Muscle of leg (tissue), 11 donors: Measurements from ENCODE around the gene PADI6. TPM values are rescaled to one million over a fixed set of nuclear protein-coding genes. Genes with fewer than 3 reads are reported as not detected.
"Not testable (repeated sequence)": the region's sequence is repeated elsewhere in the genome, so short reads cannot be mapped to it uniquely, and the experiment has no call there.

Experiments
- DNase-seq: peaks from one replicate; pipeline ENCODE4 v3.0.0; 2013
- H3K27ac ChIP-seq: one replicate; pipeline ENCODE4 v1.5.1; 2013; ENCODE audit warnings: mild to moderate bottlenecking, low read length, control low read depth
- H3K27me3 ChIP-seq: one replicate; pipeline ENCODE4 v1.6.1; 2013; ENCODE audit warnings: low read length; ENCODE audit not compliant: control insufficient read depth, insufficient read depth
- H3K36me3 ChIP-seq: one replicate; pipeline ENCODE4 v1.6.1; 2013; ENCODE audit warnings: low read length; ENCODE audit not compliant: control insufficient read depth, insufficient read depth
- H3K4me1 ChIP-seq: one replicate; pipeline ENCODE4 v1.6.1; 2013; ENCODE audit warnings: low read length; ENCODE audit not compliant: control insufficient read depth, insufficient read depth
- H3K4me3 ChIP-seq: one replicate; pipeline ENCODE4 v1.5.1; 2013; ENCODE audit warnings: low read length, control low read depth
- H3K9me3 ChIP-seq: replicated peaks from 2 replicates; pipeline ENCODE4 v1.6.1; 2013; ENCODE audit warnings: low read depth, low read length; ENCODE audit not compliant: control insufficient read depth
- WGBS: methylation state at CpG from one replicate; pipeline ENCODE4 v1.1.5; 2013; ENCODE audit warnings: missing lambda C conversion rate; ENCODE audit not compliant: insufficient coverage; 5-methylcytosine and 5-hydroxymethylcytosine counted together
- polyA plus RNA-seq, 8 donors: library from polyadenylated mRNA; unstranded; fragments of 120-200 nt; gene quantifications; one replicate each; pipeline versions ENCODE4 v1.2.1 to v1.2.3, GENCODE V29; 2013; ENCODE audit warnings: inconsistent platforms in 1 of 8, low replicate concordance in 1 of 8; ENCODE audit not compliant: insufficient read length in 8 of 8, insufficient read depth in 1 of 8
- total RNA-seq: library from RNA; stranded (reverse); fragments of 120-200 nt; gene quantifications from one replicate; pipeline ENCODE4 v1.2.4, GENCODE V29; 2013

Gene PADI6
- total and polyA plus RNA-seq, 9 donors, result not detected

- DNase-seq, result no peak
- peaks cover 3% of the 10 kb centered on the region for H3K36me3 ChIP-seq
- WGBS, result 48% methylated on average over 2 of the region's 3 CpGs
- no peaks in the 10 kb centered on the region for H3K9me3 ChIP-seq
- no peaks in the 10 kb centered on the region for H3K27me3 ChIP-seq
- H3K27ac ChIP-seq, result no peak overlapping the region
- no peak overlapping the region for H3K4me3 ChIP-seq
- no peaks in the 10 kb centered on the region for H3K4me1 ChIP-seq
Measured at GRCh38 chr1:17403081-17403480, 31.1 kb downstream of the PADI6 start.

GRCh38 chr1:17404034-17404684 lies 32.2 kb downstream of the PADI6 start:
- H3K4me3 ChIP-seq, result no peak overlapping the region
- no peak for DNase-seq
- no peaks in the 10 kb centered on the region for H3K27me3 ChIP-seq
- no peak overlapping the region for H3K27ac ChIP-seq
- 40% methylated on average over 10 of the region's 15 CpGs for WGBS
- H3K36me3 ChIP-seq, result peaks cover 12% of the 10 kb centered on the region
- H3K9me3 ChIP-seq, result no peaks in the 10 kb centered on the region
- H3K4me1 ChIP-seq, result no peaks in the 10 kb centered on the region

GRCh38 chr1:17404820-17405219 lies 32.8 kb downstream of the PADI6 start:
- no peaks in the 10 kb centered on the region for H3K27me3 ChIP-seq
- WGBS, result 93% methylated on average over 3 of the region's 6 CpGs

GRCh38 chr1:17405898-17406759 lies 34.1 kb downstream of the PADI6 start:
- Histone ChIP-seq H3K27me3 (no peaks in the 10 kb centered on the region), H3K27ac (no peak overlapping the region), H3K4me3 (no peak overlapping the region), H3K4me1 (peaks cover 2% of the 10 kb centered on the region), H3K36me3 (peaks cover 31% of the 10 kb centered on the region), H3K9me3 (no peaks in the 10 kb centered on the region)
- DNase-seq, result peak; percentile 53
- 39% methylated on average over 12 of the region's 15 CpGs for WGBS

More at GRCh38 chr1:17404820-17405219, 32.8 kb downstream of the PADI6 start:
- H3K36me3 ChIP-seq, result peaks cover 18% of the 10 kb centered on the region
- H3K27ac ChIP-seq, result no peak overlapping the region
- DNase-seq, result no peak
- no peak overlapping the region for H3K4me3 ChIP-seq
- H3K9me3 ChIP-seq, result no peaks in the 10 kb centered on the region
- peaks cover under 1% of the 10 kb centered on the region for H3K4me1 ChIP-seq

GRCh38 chr1:17406760-17407475 lies 34.9 kb downstream of the PADI6 start:
- not testable (repeated sequence) for H3K9me3 ChIP-seq, H3K4me1 ChIP-seq, DNase-seq, H3K27me3 ChIP-seq, H3K27ac ChIP-seq, H3K4me3 ChIP-seq
- peaks cover 39% of the 10 kb centered on the region for H3K36me3 ChIP-seq
- 67% methylated on average over 11 of the region's 16 CpGs for WGBS

GRCh38 chr1:17407786-17408514 lies 36.0 kb downstream of the PADI6 start:
- not testable (repeated sequence) for H3K4me1 ChIP-seq, H3K4me3 ChIP-seq, H3K9me3 ChIP-seq, H3K27ac ChIP-seq, DNase-seq, H3K27me3 ChIP-seq
- H3K36me3 ChIP-seq, result peaks cover 47% of the 10 kb centered on the region
- 92% methylated on average over 24 of the region's 30 CpGs for WGBS

- peak; percentile 26 for DNase-seq
- Histone ChIP-seq H3K36me3 (peaks cover 60% of the 10 kb centered on the region), H3K4me1 (peaks cover 2% of the 10 kb centered on the region), H3K4me3 (no peak overlapping the region), H3K27ac (no peak overlapping the region), H3K27me3 (no peaks in the 10 kb centered on the region), H3K9me3 (no peaks in the 10 kb centered on the region)
- WGBS, result 86% methylated on average over 10 of the region's 10 CpGs
Measured at GRCh38 chr1:17409391-17409811, 37.4 kb downstream of the PADI6 start.

- Histone ChIP-seq H3K27me3 (no peaks in the 10 kb centered on the region), H3K9me3 (no peaks in the 10 kb centered on the region), H3K4me3 (no peak overlapping the region), H3K27ac (no peak overlapping the region), H3K36me3 (peaks cover 82% of the 10 kb centered on the region), H3K4me1 (peaks cover 2% of the 10 kb centered on the region)
- DNase-seq, result no peak
- WGBS, result 91% methylated on average over 15 of the region's 16 CpGs
Measured at GRCh38 chr1:17412093-17412870, 40.3 kb downstream of the PADI6 start.

- H3K4me1 ChIP-seq, result peaks cover 2% of the 10 kb centered on the region
- DNase-seq, result no peak
- no peak overlapping the region for H3K27ac ChIP-seq
- H3K9me3 ChIP-seq, result no peaks in the 10 kb centered on the region
- H3K4me3 ChIP-seq, result no peak overlapping the region
- H3K27me3 ChIP-seq, result no peaks in the 10 kb centered on the region
- peaks cover 88% of the 10 kb centered on the region for H3K36me3 ChIP-seq
- 60% methylated on average over 1 of the region's 2 CpGs for WGBS
Measured at GRCh38 chr1:17414022-17414421, 42.0 kb downstream of the PADI6 start.
